ENCODE measurements around the gene AFDN.
"Not testable (repeated sequence)": the region's sequence is repeated elsewhere in the genome, so short reads cannot be mapped to it uniquely, and the experiment has no call there.

AFDN gene

DNA sequence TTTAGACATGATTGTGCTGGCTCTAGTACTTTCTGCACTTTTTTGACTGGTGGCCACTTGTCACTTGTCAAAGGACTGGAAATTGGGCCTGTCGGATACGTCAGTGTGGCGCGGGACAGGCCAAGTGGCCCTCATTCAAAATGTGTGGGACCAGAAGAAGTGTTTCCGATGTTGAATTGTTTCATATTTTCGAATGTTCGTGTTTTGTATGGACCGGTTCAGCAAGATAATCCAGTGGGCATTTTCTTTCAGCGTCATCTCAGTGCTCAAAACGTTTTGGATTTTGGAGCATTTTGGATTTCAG, 174.3 kb downstream of the AFDN start:
- TF ChIP-seq, protein P1, sequence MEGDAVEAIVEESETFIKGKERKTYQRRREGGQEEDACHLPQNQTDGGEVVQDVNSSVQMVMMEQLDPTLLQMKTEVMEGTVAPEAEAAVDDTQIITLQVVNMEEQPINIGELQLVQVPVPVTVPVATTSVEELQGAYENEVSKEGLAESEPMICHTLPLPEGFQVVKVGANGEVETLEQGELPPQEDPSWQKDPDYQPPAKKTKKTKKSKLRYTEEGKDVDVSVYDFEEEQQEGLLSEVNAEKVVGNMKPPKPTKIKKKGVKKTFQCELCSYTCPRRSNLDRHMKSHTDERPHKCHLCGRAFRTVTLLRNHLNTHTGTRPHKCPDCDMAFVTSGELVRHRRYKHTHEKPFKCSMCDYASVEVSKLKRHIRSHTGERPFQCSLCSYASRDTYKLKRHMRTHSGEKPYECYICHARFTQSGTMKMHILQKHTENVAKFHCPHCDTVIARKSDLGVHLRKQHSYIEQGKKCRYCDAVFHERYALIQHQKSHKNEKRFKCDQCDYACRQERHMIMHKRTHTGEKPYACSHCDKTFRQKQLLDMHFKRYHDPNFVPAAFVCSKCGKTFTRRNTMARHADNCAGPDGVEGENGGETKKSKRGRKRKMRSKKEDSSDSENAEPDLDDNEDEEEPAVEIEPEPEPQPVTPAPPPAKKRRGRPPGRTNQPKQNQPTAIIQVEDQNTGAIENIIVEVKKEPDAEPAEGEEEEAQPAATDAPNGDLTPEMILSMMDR (IDR thresholded peaks at IDR 0.05; ENCODE audit: control insufficient read depth, extremely low read depth, insufficient read depth) = no peak
- no peak overlapping the region for H3K4me3 ChIP-seq (ENCODE audit: low read depth, low read length)
- no peak for DNase-seq (ENCODE audit: low read depth)

DNA sequence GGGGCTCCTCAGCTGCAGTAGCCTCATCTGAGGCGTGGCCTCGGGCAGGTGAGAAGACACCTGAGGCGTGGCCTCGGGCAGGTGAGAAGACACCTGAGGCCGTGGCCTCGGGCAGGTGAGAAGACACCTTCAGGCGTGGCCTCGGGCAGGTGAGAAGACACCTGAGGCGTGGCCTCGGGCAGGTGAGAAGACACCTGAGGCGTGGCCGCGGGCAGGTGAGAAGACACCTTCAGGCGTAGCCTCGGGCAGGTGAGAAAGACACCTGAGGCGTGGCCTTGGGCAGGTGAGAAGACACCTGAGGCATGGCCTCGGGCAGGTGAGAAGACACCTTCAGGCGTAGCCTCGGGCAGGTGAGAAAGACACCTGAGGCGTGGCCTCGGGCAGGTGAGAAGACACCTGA, 174.8 kb downstream of the AFDN start:
- DNase-seq (ENCODE audit: low read depth) = not testable (repeated sequence)

DNA sequence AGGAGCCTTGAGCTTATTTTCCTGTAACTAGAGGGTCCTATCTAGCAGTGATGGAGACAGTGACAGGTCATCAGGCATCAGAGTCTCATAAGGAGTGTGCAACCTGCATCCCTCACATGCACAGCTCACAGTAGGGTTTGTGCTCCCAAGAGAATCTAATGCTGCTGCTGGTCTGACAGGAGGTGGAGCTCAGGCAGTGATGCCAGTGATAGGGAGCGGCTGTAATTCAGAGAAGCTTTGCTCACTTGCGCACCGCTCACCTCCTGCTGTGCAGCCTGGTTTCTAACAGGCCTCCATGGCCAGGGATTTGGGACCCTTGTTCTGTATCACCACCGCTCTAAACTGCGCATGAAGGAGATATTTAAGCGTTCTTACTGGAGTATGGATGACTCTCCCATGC, 176.1 kb downstream of the AFDN start:
- TF ChIP-seq, protein P1 (IDR thresholded peaks at IDR 0.05; ENCODE audit: control insufficient read depth, extremely low read depth, insufficient read depth) = no peak
- DNase-seq (ENCODE audit: low read depth) = no peak
- no peak overlapping the region for H3K4me3 ChIP-seq (ENCODE audit: low read depth, low read length)

More for the DNA sequence above, 174.8 kb downstream of the AFDN start:
- not testable (repeated sequence) for H3K4me3 ChIP-seq (ENCODE audit: low read depth, low read length)

DNA sequence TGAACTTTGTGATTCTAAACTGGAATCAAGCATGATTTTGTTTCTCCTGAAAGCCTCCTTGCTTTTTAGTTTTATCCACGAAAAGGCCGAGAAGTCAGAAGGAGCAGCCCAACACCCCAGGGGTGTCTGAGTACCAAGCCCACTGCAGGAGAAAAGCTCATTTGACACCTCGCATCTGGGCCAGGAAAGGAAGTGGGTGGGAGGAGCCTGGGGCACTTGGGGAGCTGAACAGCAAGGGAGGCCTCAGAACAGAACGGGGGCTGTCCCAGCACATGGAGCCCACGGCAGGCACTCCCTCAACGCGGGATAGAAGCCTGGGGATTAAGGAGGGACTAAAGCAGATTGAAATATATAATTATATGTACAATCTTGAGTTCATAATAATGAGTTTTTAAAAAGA, 177.3 kb downstream of the AFDN start:
- H3K4me3 ChIP-seq (ENCODE audit: low read depth, low read length) = no peak overlapping the region
- DNase-seq (ENCODE audit: low read depth) = no peak
- TF ChIP-seq, protein P1 (IDR thresholded peaks at IDR 0.05; ENCODE audit: control insufficient read depth, extremely low read depth, insufficient read depth) = no peak

DNA sequence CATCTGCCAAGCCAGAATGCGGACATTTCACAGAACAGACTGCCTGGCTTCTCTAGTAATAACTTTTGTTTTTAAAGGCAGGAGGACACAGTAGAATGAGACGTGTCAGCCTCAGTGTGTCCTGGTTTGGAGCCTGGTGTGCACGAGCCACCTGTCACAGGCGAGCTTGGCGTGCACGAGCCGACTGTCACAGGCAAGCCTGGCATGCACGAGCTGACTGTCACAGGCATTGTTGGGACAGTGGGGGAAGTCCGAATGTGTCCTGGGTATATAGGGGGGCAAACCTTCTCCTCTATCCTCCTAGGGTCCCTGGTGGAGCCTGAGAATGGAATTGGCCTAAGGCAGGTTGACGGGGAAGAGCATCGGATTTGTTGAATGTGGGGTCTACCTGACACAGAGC, 178.2 kb downstream of the AFDN start:
- no peak overlapping the region for H3K4me3 ChIP-seq (ENCODE audit: low read depth, low read length)
- TF ChIP-seq, protein P1 (IDR thresholded peaks at IDR 0.05; ENCODE audit: control insufficient read depth, extremely low read depth, insufficient read depth) = no peak
- DNase-seq (ENCODE audit: low read depth) = no peak

DNA sequence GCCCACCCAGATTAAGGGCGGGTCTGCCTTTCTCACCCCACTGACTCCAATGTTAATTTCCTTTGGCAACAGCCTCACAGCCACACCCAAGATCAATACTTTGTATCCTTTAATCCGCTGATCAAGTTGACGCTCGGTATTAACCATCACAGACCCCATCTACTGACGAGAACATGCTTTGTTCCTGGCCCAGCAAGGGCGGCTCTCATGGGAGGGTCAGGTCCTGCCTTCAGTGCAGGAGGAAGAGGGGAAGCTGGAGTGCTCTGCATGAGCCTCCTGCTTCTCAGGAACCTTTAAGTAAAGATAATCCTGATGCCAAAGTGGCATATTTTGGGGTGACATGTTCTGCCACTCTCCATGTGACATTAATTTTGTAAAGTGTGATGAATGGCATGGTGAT, 179.1 kb downstream of the AFDN start:
- TF ChIP-seq, protein P1 (IDR thresholded peaks at IDR 0.05; ENCODE audit: control insufficient read depth, extremely low read depth, insufficient read depth) = no peak
- H3K4me3 ChIP-seq (ENCODE audit: low read depth, low read length) = no peak overlapping the region
- DNase-seq (ENCODE audit: low read depth) = no peak

DNA sequence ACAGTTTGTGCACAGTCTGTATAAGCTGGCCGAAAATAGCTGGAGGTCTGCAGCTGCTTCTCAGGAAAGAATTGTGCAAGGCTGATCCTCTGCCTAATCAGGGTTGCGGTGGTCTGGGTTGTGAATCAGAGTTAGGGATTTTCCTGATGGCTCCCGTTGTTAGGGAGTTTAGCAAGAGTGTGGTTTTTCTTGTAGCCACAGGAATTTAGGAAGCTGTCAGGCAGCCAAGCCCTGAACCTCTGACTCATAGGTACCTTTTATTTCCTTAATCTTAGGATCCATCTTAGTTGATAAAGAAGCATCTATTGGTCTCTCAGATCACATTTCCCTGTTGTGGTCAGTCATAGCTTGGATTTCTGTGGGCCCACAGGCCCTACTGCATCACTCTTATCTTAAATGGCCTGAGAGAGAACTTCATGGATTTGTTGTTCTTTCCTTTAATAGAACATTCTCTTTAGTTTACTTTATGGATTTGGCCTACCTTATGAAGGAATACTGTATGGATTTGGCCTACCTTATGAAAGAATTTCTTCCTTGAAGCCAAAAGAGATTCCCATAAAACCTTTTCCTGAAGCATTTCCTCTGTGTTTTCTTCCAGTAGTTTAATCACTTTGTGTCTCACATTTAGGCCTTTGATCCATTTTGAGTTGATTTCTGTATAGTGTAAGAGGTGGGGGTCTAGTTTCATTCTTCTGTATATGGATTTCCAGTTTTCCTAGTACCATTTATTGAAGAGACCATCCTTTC, 181.1 kb downstream of the AFDN start:
- no peak for DNase-seq (ENCODE audit: low read depth)
- TF ChIP-seq, protein P1 (IDR thresholded peaks at IDR 0.05; ENCODE audit: control insufficient read depth, extremely low read depth, insufficient read depth) = no peak
- no peak overlapping the region for H3K4me3 ChIP-seq (ENCODE audit: low read depth, low read length)
